Pancreas (tissue), 10 donors: ENCODE measurements around the gene TMEM91. TPM values are rescaled to one million over a fixed set of nuclear protein-coding genes. Genes with fewer than 3 reads are reported as not detected.
"Not testable (repeated sequence)": the region's sequence is repeated elsewhere in the genome, so short reads cannot be mapped to it uniquely, and the experiment has no call there.

Source experiments
- ATAC-seq, 4 donors: fragments of 200-7000 bp; cut with Tn5 transposase; one replicate each; pipeline versions ENCODE4 v1.8.0 to v1.9.1; 2020; ENCODE audit warnings: mild to moderate bottlenecking in 4 of 4, moderate library complexity in 4 of 4
- DNase-seq, 6 donors: peaks; one replicate each; pipeline ENCODE4 v3.0.0-alpha.2; 2020
- FAIRE-seq: peaks from 2 replicates; lab custom pipeline; 2012; peaks lifted over from hg19 to GRCh38; lab: Jason Lieb, UNC
- H3K27ac ChIP-seq, 4 donors: fragments of 200-600 bp; sonication (generic); 1 replicate in 3 of 4; 2 replicates in 1 of 4; pipeline versions ENCODE4 v1.5.0 to v1.8.0; 2020
- H3K27me3 ChIP-seq, 4 donors: fragments of 200-600 bp; one replicate each; pipeline ENCODE4 v1.8.0; 2021
- H3K36me3 ChIP-seq, 3 donors: fragments of 200-600 bp; sonication (generic) in 1 of 3; one replicate each; pipeline versions ENCODE4 v1.5.0 to v1.8.0; 2020 to 2021
- H3K4me1 ChIP-seq, 3 donors: fragments of 200-600 bp; one replicate each; pipeline ENCODE4 v1.8.0; 2021
- H3K4me3 ChIP-seq, 4 donors: fragments of 200-600 bp; sonication (generic) in 2 of 4; one replicate each; pipeline versions ENCODE4 v1.5.0 to v1.8.0; 2020 to 2021
- H3K9me3 ChIP-seq, 4 donors: fragments of 200-600 bp; one replicate each; pipeline ENCODE4 v1.8.0; 2021
- WGBS, 2 donors: extraction: QIAGEN DNeasy Blood & Tissue Kit; methylation state at CpG; one replicate each; pipeline ENCODE4 v1.1.7; 2013; 5-methylcytosine and 5-hydroxymethylcytosine counted together
- intact Hi-C, 3 donors: fragments of 100-400 bp; cut with DNase I; formaldehyde crosslinking; loops; one replicate each; pipeline versions ENCODE4 v1.11.1 to v1.14.2; 2022
- polyA plus RNA-seq, 2 donors: library from polyadenylated mRNA; stranded (reverse); fragments of 200-250 nt; gene quantifications; one replicate each; pipeline ENCODE4 v1.2.3, GENCODE V29; 2013
- total RNA-seq, 6 donors: library from RNA; stranded (reverse); fragmentation: NEBNext Ultra II Directional in 4 of 6; extraction: Animal tissue kit (Norgen Biotek cat#: 25700) in 4 of 6; gene quantifications; one replicate each; pipeline versions ENCODE4 v1.2.1 to v1.2.4, GENCODE V29; 2021 to 2023
- TF ChIP-seq, protein P1 (sequence below), 4 donors: fragments of 200-600 bp; sonication (generic) in 3 of 4; IDR thresholded peaks; one replicate each; pipeline versions ENCODE4 v1.5.0 to v1.8.0; 2021; ENCODE audit warnings: antibody characterized with exemption in 4 of 4
- donor health status: healthy with polysubstance abuse.
- donor health status: DM: no; HTN: no; CAD: no; lungs with moderate emphysema.
- donor health status: DM: no; HTN: no; CAD: no.
- donor health status: control.
- donor health status: control.
- donor health status: Bipolar disorder and iron deficiency.
- donor health status: DM: yes; HTN: yes; CAD: no.
- donor health status: DM: no; HTN: no; CAD: no.
- donor health status: DM: no; HTN: no; CAD: no.
- donor health status: DM: yes; HTN: yes; CAD: no.

Gene TMEM91
- total and polyA plus RNA-seq, 8 donors: 3.8 to 33.0 (median 5.4) TPM

DNA sequence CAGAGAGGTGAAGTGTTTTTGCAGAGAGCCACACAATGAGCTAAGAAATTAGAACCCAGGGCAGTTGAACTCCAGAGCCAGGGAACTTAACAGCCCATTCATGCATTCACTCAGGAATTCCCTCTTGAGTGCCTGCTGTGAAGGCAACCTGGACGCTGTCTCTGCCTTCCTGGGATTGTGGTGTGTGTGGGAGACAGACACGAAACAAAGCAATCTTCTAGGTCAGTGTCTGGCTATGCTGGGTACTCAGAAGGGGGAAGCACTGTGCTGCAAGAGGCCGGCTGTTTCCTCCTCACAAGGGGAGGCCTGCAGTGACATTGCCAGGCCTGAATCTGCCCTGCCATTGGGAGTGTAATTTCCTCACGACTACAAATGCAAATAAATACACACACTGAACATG lies 30.9 kb downstream of the TMEM91 start:
- peaks cover 6 to 24% (median 15%) of the 10 kb centered on the region in 3 donors for H3K4me1 ChIP-seq
- no peak for DNase-seq
- ATAC-seq: peak in 1 of 4 donors; percentile 3

DNA sequence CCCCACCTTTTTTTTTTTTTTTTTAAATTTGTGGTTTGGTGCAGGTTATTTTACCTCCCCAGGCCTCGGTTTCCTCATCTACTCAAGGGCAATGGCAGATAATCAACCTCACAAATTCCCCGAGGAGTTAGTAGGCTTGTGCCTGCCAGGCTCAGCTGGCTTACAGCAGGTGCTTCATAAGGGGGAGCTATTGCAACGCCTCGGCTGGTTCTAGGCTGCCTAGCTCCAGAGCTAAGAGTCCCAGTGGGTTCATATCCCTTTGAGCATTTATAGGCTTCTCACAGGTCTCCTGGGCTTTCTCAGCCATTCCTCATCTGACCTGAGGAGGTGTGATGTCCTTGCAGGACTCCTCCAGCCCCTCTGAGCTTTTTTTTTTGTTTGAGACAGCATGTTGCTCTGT lies 31.9 kb downstream of the TMEM91 start:
- Histone ChIP-seq H3K27ac (peak overlapping the region; percentile 65 to 81 (median 70)), H3K4me1 (peaks cover 6 to 23% (median 15%) of the 10 kb centered on the region in 3 donors), H3K4me3 (no peak overlapping the region), H3K27me3 (no peaks in the 10 kb centered on the region), H3K36me3 (peaks cover 0 to 4% (median 0%) of the 10 kb centered on the region in 3 donors), H3K9me3 (no peaks in the 10 kb centered on the region)
- no peak for DNase-seq
- FAIRE-seq: no peak
- WGBS, 2 donors: 80% methylated on average over 4 of the region's 4 CpGs
- no peak for ATAC-seq
- TF ChIP-seq, protein P1, sequence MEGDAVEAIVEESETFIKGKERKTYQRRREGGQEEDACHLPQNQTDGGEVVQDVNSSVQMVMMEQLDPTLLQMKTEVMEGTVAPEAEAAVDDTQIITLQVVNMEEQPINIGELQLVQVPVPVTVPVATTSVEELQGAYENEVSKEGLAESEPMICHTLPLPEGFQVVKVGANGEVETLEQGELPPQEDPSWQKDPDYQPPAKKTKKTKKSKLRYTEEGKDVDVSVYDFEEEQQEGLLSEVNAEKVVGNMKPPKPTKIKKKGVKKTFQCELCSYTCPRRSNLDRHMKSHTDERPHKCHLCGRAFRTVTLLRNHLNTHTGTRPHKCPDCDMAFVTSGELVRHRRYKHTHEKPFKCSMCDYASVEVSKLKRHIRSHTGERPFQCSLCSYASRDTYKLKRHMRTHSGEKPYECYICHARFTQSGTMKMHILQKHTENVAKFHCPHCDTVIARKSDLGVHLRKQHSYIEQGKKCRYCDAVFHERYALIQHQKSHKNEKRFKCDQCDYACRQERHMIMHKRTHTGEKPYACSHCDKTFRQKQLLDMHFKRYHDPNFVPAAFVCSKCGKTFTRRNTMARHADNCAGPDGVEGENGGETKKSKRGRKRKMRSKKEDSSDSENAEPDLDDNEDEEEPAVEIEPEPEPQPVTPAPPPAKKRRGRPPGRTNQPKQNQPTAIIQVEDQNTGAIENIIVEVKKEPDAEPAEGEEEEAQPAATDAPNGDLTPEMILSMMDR (IDR thresholded peaks at IDR 0.05): no peak
- intact Hi-C loops: no loop called here

More for the DNA sequence above, 30.9 kb downstream of the TMEM91 start:
- Histone ChIP-seq H3K27ac (no peak overlapping the region), H3K4me3 (no peak overlapping the region), H3K36me3 (peaks cover 0 to 4% (median 0%) of the 10 kb centered on the region in 3 donors), H3K9me3 (no peaks in the 10 kb centered on the region), H3K27me3 (no peaks in the 10 kb centered on the region)
- WGBS, 2 donors: 67 to 75% methylated on average over 4 of the region's 4 CpGs
- TF ChIP-seq, protein P1 (IDR thresholded peaks at IDR 0.05): no peak
- no peak for FAIRE-seq
- intact Hi-C loops: no loop called here

DNA sequence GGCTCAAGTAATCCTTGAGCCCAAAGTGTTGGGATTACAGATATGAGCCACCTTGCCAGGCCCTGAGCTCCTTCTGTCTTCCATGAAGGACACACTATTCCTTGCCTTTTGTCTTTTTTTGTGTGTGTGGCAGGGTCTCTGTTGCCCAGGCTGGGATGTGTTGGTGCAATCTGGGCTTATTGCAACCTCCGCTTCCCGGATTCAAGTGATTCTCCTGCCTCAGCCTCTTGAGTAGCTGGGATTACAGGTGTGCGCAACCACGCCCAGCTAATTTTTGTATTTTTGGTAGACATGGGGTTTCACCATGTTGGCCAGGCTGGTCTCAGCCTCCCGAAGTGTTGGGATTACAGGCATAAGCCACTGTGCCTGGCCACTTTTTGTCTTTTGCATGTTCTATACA lies 32.5 kb downstream of the TMEM91 start:
- ATAC-seq, FAIRE-seq, H3K27me3 ChIP-seq, intact Hi-C loops, DNase-seq, H3K9me3 ChIP-seq, H3K36me3 ChIP-seq, H3K4me3 ChIP-seq: not testable (repeated sequence)
- Histone ChIP-seq H3K27ac (peak overlapping the region; percentile 65 to 81 (median 70)), H3K4me1 (peaks cover 6 to 21% (median 15%) of the 10 kb centered on the region in 3 donors)
- 71 to 79% methylated on average over 5 of the region's 5 CpGs for WGBS, 2 donors

DNA sequence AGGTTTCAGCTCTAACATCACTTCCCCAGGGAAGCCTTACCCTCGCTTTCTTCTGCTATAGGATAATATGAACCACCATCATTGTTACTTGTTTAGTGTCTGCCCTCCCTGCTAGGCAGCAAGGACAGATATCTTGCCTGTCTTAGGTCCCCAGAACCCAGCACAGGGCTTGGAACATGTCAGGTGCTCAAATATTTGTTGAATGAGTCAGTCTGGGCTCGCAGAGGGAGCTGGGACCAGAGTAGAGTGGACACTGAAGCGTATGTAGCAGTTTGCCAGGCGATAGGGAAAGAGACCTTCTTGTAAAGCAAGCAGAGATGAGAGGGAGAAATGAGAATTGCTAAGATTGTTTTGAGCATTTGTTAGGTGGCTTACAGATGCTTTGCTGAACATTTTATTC lies 33.0 kb downstream of the TMEM91 start:
- ATAC-seq: peak; percentile 94 to 98 (median 96)
- Histone ChIP-seq H3K36me3 (peaks cover 0 to 12% (median 2%) of the 10 kb centered on the region in 3 donors), H3K27ac (peak overlapping the region; percentile 65 to 81 (median 70)), H3K9me3 (no peaks in the 10 kb centered on the region), H3K27me3 (no peaks in the 10 kb centered on the region), H3K4me1 (peaks cover 6 to 21% (median 15%) of the 10 kb centered on the region in 3 donors), H3K4me3 (no peak overlapping the region)
- peak in 5 of 6 donors; percentile 63 to 80 (median 76) for DNase-seq
- TF ChIP-seq, protein P1 (IDR thresholded peaks at IDR 0.05): no peak
- WGBS, 2 donors: 15 to 18% methylated on average over 4 of the region's 4 CpGs
- no peak for FAIRE-seq
- intact Hi-C loops: no loop called here

DNA sequence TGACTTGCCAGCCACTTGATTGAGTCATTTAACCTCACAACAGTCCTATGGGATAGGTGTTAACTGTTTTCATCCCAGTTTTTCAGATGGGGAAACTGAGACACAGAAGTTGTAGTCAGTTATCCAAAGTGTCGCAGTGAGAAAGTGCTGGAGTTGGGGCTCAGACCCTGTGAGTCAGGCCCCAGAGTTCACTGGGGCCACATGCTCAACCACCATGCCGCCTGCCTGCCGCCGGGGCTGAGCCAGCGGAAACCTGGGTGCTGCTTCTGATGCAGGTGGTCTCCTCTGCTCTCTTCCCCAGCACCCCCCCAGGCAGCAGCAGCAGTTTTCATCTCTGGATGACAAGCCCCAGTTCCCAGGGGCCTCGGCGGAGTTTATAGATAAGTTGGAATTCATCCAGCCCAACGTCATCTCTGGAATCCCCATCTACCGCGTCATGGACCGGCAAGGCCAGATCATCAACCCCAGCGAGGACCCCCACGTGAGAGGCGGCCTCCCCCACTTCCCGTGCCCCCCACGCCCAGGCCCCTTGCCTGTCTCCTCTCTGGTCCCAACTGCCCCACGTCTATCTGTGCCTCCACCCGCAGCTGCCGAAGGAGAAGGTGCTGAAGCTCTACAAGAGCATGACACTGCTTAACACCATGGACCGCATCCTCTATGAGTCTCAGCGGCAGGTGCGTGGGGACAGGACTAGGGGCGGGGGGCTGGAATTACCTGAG lies 34.2 kb downstream of the TMEM91 start:
- no peaks in the 10 kb centered on the region for H3K9me3 ChIP-seq
- ATAC-seq (no peak), DNase-seq (peak in 1 of 6 donors; percentile 35), FAIRE-seq (no peak)
- peaks cover 0 to 18% (median 4%) of the 10 kb centered on the region in 3 donors for H3K36me3 ChIP-seq
- 82 to 85% methylated on average over 23 of the region's 23 CpGs for WGBS, 2 donors
- TF ChIP-seq, protein P1 (IDR thresholded peaks at IDR 0.05): no peak
- H3K4me3 ChIP-seq: no peak overlapping the region
- H3K27me3 ChIP-seq: no peaks in the 10 kb centered on the region
- peaks cover 6 to 21% (median 15%) of the 10 kb centered on the region in 3 donors for H3K4me1 ChIP-seq
- H3K27ac ChIP-seq: peak overlapping the region in 2 of 4 donors; percentile 74 to 81
- intact Hi-C loops: no loop called here
